Heart left ventricle (tissue), 16 donors: ENCODE results near the gene LRMDA. TPM values are rescaled to one million over a fixed set of nuclear protein-coding genes. Genes with fewer than 3 reads are reported as not detected.

Experiments used
- ATAC-seq, 4 donors: fragments of 200-7000 bp; cut with Tn5 transposase; one replicate each; pipeline ENCODE4 v1.9.1; 2020 to 2022; ENCODE audit warnings: moderate library complexity in 4 of 4, mild to moderate bottlenecking in 3 of 4, moderate number of reproducible peaks in 1 of 4
- DNase-seq, 5 donors: peaks; one replicate each; pipeline ENCODE4 v3.0.0-alpha.2; 2020
- H3K27ac ChIP-seq, 12 donors: fragments of 200-600 bp; sonication (generic) in 4 of 12; one replicate each; pipeline versions ENCODE4 v1.5.0 to v1.8.0; 2016 to 2022; ENCODE audit warnings: mild to moderate bottlenecking in 2 of 12
- H3K27me3 ChIP-seq, 9 donors: fragments of 200-600 bp; sonication (generic) in 2 of 9; one replicate each; pipeline versions ENCODE4 v1.5.1 to v1.8.0; 2016 to 2022; ENCODE audit warnings: mild to moderate bottlenecking in 3 of 9
- H3K36me3 ChIP-seq, 9 donors: fragments of 200-600 bp; sonication (generic) in 2 of 9; one replicate each; pipeline versions ENCODE4 v1.5.0 to v1.8.0; 2018 to 2022; ENCODE audit warnings: mild to moderate bottlenecking in 2 of 9
- H3K4me1 ChIP-seq, 12 donors: fragments of 200-600 bp; sonication (generic) in 4 of 12; one replicate each; pipeline versions ENCODE4 v1.5.0 to v1.8.0; 2016 to 2022; ENCODE audit warnings: mild to moderate bottlenecking in 3 of 12
- H3K4me3 ChIP-seq, 12 donors: fragments of 200-600 bp; sonication (generic) in 4 of 12; one replicate each; pipeline versions ENCODE4 v1.5.0 to v1.8.0; 2017 to 2022; ENCODE audit warnings: mild to moderate bottlenecking in 9 of 12, moderate library complexity in 4 of 12
- H3K9me3 ChIP-seq, 12 donors: fragments of 200-600 bp; sonication (generic) in 4 of 12; one replicate each; pipeline versions ENCODE4 v1.5.0 to v1.8.0; 2016 to 2022; ENCODE audit warnings: mild to moderate bottlenecking in 1 of 12
- POLR2A ChIP-seq, 2 donors: fragments of 450-650 bp; IDR thresholded peaks; one replicate each; pipeline ENCODE4 v1.6.1; 2017; ENCODE audit warnings: antibody characterized with exemption in 2 of 2, mild to moderate bottlenecking in 2 of 2, moderate library complexity in 2 of 2
- WGBS, 4 donors: extraction: QIAGEN DNeasy Blood & Tissue Kit in 2 of 4; methylation state at CpG; one replicate each; pipeline versions ENCODE4 v1.1.5 to v1.1.7; 2013 to 2018; 5-methylcytosine and 5-hydroxymethylcytosine counted together
- intact Hi-C, 10 donors: fragments of 100-400 bp; cut with DNase I; formaldehyde crosslinking; loops; one replicate each; pipeline versions ENCODE4 v1.11.1 to v1.14.2; 2022
- polyA plus RNA-seq, 2 donors: library from polyadenylated mRNA; stranded (reverse); fragments of 200-250 nt; gene quantifications; one replicate each; pipeline ENCODE4 v1.2.3, GENCODE V29; 2013
- total RNA-seq, 9 donors: library from RNA; depleted of rRNA in 2 of 9; stranded (reverse); fragments of >200 nt in 2 of 9; fragmentation: NEBNext Ultra II Directional in 3 of 9; extraction: Animal tissue kit (Norgen Biotek cat#: 25700) in 3 of 9; gene quantifications; one replicate each; pipeline versions ENCODE4 v1.1.0 to v1.2.4, GENCODE V29; 2016 to 2023
- TF ChIP-seq, protein P1 (sequence below), 12 donors: fragments of 200-600 bp; sonication (generic) in 4 of 12; IDR thresholded peaks; one replicate each; pipeline versions ENCODE4 v1.5.0 to v1.8.0; 2018 to 2022; ENCODE audit warnings: antibody characterized with exemption in 12 of 12, mild to moderate bottlenecking in 5 of 12
- donor health status: ischemic (EF 13 %, LVEDD 7.1; RV severe dilation, severe dysfunction).
- donor health status: healthy with polysubstance abuse.
- donor health status: DM: no; HTN: yes; CAD: no.
- donor health status: DM: no; HTN: no; CAD: no.
- donor health status: ischemic (EF 25% LVEDD 6.9; RV normal size, moderate dysfunction).
- donor health status: ischemic (EF 25% LVEDD 5.7; RV mildly dilated, moderate dysfunction).
- donor health status: healthy.
- donor health status: DM: yes; HTN: yes; CAD: no.
- donor health status: ischemic (EF 35%, LVEDD 5.7; RV mildly dilated, moderate dysfunction).
- donor health status: nonischemic (EF 11% LVEDD 7.7; RV severe dilation, severe dysfunction).
- donor health status: DM: yes; HTN: yes; CAD: no.
- donor health status: PGD.
- donor health status: ischemic (EF 29% LVEDD 5.4; RV normal size, mild dysfunction).
- donor health status: nonischemic (EF 23%, LVEDD 6.1; RV moderate dilation, normal function).

LRMDA gene
- total and polyA plus RNA-seq, 11 donors: 2.4 to 34.4 (median 14.9) TPM

DNA sequence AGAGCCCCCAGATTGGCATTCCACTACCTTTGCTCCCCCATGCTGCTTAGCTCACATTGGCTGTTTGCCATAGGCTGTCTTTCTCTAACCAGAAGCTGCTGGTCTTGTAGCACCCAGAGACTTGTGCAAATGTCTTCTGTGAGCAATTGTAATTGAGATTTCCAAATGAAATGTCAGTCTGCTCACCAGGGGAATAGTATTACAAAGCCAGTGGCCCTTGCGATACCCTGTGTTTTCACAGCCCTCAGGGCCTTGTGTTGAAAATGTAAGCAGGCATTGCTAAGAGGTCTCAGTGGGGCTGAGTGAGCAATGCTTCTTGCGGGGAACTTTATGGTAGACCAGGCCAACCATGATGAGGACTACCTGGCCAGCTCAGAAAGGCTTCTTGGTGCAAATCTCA is 746.5 kb downstream of the LRMDA start:
- WGBS, 4 donors: 88 to 100% (median 96%) methylated on average over 2 of the region's 2 CpGs
- H3K9me3 ChIP-seq: no peaks in the 10 kb centered on the region
- intact Hi-C loops: no loop called here
- H3K4me1 ChIP-seq: peaks cover 0 to 6% (median 0%) of the 10 kb centered on the region in 12 donors
- TF ChIP-seq, protein P1, sequence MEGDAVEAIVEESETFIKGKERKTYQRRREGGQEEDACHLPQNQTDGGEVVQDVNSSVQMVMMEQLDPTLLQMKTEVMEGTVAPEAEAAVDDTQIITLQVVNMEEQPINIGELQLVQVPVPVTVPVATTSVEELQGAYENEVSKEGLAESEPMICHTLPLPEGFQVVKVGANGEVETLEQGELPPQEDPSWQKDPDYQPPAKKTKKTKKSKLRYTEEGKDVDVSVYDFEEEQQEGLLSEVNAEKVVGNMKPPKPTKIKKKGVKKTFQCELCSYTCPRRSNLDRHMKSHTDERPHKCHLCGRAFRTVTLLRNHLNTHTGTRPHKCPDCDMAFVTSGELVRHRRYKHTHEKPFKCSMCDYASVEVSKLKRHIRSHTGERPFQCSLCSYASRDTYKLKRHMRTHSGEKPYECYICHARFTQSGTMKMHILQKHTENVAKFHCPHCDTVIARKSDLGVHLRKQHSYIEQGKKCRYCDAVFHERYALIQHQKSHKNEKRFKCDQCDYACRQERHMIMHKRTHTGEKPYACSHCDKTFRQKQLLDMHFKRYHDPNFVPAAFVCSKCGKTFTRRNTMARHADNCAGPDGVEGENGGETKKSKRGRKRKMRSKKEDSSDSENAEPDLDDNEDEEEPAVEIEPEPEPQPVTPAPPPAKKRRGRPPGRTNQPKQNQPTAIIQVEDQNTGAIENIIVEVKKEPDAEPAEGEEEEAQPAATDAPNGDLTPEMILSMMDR (IDR thresholded peaks at IDR 0.05): no peak
- TF ChIP-seq POLR2A (IDR thresholded peaks at IDR 0.05): no peak
- no peaks in the 10 kb centered on the region for H3K27me3 ChIP-seq
- no peak for DNase-seq
- ATAC-seq: no peak
- H3K36me3 ChIP-seq: no peaks in the 10 kb centered on the region
- H3K27ac ChIP-seq: no peak overlapping the region
- no peak overlapping the region for H3K4me3 ChIP-seq

DNA sequence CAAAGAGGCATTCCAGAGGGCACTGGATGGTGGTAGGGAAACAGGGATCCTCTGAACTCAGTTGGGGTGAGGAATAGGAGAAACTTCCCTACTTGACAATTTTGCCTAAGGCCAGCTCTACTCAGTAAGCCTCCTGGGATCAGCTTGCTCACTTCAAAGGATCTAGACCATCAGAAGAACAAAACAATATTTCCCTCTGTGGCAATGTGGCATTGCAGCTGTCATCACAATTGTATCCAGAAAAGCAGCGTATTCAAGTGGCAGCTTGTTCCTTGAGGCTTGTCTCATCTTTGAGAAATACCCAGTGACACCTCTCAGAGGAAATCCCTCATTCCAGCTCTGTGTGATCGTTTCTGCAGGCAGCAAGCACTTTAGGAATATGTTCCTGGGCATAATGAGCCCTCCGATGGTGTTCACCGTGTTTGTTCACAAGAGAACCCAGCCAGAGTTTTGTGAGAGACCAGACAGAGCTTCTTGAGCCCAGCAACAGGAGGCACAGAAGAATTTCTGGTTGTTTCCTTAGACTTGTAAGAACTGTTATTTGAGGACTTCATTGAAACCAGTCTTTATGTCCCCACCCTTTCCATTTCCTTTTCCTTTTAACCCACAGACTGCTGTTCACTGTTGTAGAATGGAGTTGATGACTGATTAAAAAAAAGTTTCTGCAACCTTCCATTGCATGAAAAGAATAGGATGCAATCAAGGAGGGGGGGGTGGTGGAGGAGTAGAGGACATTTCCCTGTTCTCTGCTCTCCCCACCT is 747.3 kb downstream of the LRMDA start:
- H3K4me1 ChIP-seq: peaks cover 0 to 6% (median 0%) of the 10 kb centered on the region in 12 donors
- WGBS, 4 donors: 57 to 63% (median 60%) methylated on average over 4 of the region's 4 CpGs
- no peak overlapping the region for H3K27ac ChIP-seq
- no peak for DNase-seq
- no peaks in the 10 kb centered on the region for H3K27me3 ChIP-seq
- no peaks in the 10 kb centered on the region for H3K36me3 ChIP-seq
- no peaks in the 10 kb centered on the region for H3K9me3 ChIP-seq
- intact Hi-C loops: no loop called here
- no peak for ATAC-seq
- TF ChIP-seq, protein P1 (IDR thresholded peaks at IDR 0.05): no peak
- no peak for TF ChIP-seq POLR2A (IDR thresholded peaks at IDR 0.05)
- H3K4me3 ChIP-seq: no peak overlapping the region

DNA sequence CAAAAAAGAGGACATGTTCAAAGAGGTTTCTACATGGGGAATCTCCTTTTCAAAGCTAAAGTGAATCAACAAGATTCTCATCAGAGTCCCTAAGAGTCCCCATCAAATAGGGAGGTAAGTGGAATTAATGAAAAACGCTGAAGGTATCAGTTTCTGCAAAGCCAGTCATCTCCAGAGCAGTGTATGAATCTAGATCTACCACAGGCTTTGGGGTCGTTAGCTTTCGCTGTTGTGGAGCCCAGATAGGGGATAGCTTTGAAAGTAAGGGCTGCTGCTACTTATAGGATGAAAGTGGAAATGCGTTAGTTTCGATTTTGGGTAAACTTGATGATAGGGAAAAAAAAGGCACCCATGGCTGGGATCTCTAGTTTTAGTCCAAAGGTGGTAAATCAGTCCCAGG is 748.4 kb downstream of the LRMDA start:
- H3K4me1 ChIP-seq: peaks cover 0 to 9% (median 0%) of the 10 kb centered on the region in 12 donors
- no peaks in the 10 kb centered on the region for H3K27me3 ChIP-seq
- no peak overlapping the region for H3K4me3 ChIP-seq
- intact Hi-C loops: no loop called here
- H3K9me3 ChIP-seq: no peaks in the 10 kb centered on the region
- H3K36me3 ChIP-seq: no peaks in the 10 kb centered on the region
- TF ChIP-seq, protein P1 (IDR thresholded peaks at IDR 0.05): no peak
- no peak for TF ChIP-seq POLR2A (IDR thresholded peaks at IDR 0.05)
- 93 to 98% (median 96%) methylated on average over 5 of the region's 5 CpGs for WGBS, 4 donors
- H3K27ac ChIP-seq: no peak overlapping the region
- no peak for DNase-seq
- ATAC-seq: no peak

DNA sequence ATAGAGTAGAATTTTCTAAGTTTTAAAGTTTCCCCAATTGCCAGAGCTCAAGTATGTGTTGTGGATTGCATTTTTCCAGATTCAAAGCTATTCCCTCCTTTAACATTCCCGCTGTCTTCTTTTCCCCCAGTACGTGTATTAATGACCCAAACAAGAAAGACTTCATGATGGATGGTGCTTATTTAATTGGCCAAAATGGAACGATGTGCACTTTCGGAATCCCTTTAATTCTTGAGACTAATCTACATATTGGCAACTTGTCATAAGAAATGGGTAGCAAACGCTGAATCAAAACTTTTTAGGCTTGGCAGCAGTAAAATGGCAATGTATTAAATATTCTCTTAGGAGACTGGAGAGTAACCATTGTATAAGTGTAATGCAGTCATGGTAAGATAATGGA is 753.2 kb downstream of the LRMDA start:
- no peak overlapping the region for H3K4me3 ChIP-seq
- no peak for DNase-seq
- no peak for ATAC-seq
- no peaks in the 10 kb centered on the region for H3K36me3 ChIP-seq
- intact Hi-C loops: no loop called here
- peaks cover 0 to 18% (median 5%) of the 10 kb centered on the region in 12 donors for H3K4me1 ChIP-seq
- TF ChIP-seq POLR2A (IDR thresholded peaks at IDR 0.05): no peak
- TF ChIP-seq, protein P1 (IDR thresholded peaks at IDR 0.05): no peak
- no peak overlapping the region for H3K27ac ChIP-seq
- WGBS, 4 donors: 94 to 98% (median 96%) methylated on average over 5 of the region's 5 CpGs
- H3K27me3 ChIP-seq: no peaks in the 10 kb centered on the region
- H3K9me3 ChIP-seq: no peaks in the 10 kb centered on the region
